HCT116 (cell line): ENCODE data around the gene IGF2R. TPM values are rescaled to one million over a fixed set of nuclear protein-coding genes. Genes with fewer than 3 reads are reported as not detected.

Source experiments
- ATAC-seq: fragments of 200-7000 bp; cut with Tn5 transposase; 2 replicates; pipeline ENCODE4 v1.9.1; 2020; ENCODE audit warnings: mild to moderate bottlenecking, moderate library complexity
- BruUV-seq: library from RNA; stranded (reverse); fragments of 400-500 nt; replicated peaks from 2 replicates; lab custom pipeline; 2021; lab: Mats Ljungman, UMichigan
- CTCF ChIA-PET: fragments of 300-600 bp; sonication (Branson Sonifier 250); formaldehyde crosslinking; loops from one replicate; lab custom pipeline; 2021; ENCODE audit warnings: antibody characterized with exemption; lab: Charles Lee
- POLR2A ChIA-PET: fragments of 300-600, 350-600 bp; sonication (Branson Sonifier 250); formaldehyde crosslinking; loops from one replicate; lab custom pipeline; 2021; ENCODE audit warnings: antibody characterized with exemption; lab: Charles Lee
- RAD21 ChIA-PET, 2 experiments: fragments of 300-600 bp; sonication (Branson Sonifier 250); formaldehyde crosslinking; loops; one replicate each; lab custom pipeline; 2023; ENCODE audit warnings: low total read pairs in 2 of 2; ENCODE audit not compliant: uncharacterized antibody in 2 of 2, unreplicated experiment in 2 of 2, low non-redundant PET in 1 of 2; lab: Charles Lee
- DNase-seq: peaks from one replicate; pipeline ENCODE4 v3.0.0-alpha.2; 2010; ENCODE audit warnings: low read depth, low spot score
- H2AFZ ChIP-seq: fragments of 200-600 bp; shearing (Covaris generic), sonication (generic); 2 replicates; pipeline ENCODE4 v1.6.1; 2017; ENCODE audit warnings: low read depth, mixed run types, mixed read lengths, antibody characterized with exemption, low read length; ENCODE audit not compliant: poor library complexity, severe bottlenecking
- H3K27ac ChIP-seq: 2 replicates; pipeline ENCODE4 v1.5.1; 2012; ENCODE audit warnings: low read depth, low read length
- H3K27me3 ChIP-seq: fragments of 200-600 bp; sonication (generic); 2 replicates; pipeline ENCODE4 v1.6.1; 2016; ENCODE audit warnings: mixed run types, low read length, mixed read lengths; ENCODE audit not compliant: insufficient read depth
- H3K36me3 ChIP-seq, 2 experiments: fragments of 200-500 bp in 1 of 2; fragments of 200-600 bp in 1 of 2; sonication (Bioruptor generic) in 1 of 2; sonication (generic) in 1 of 2; 2 replicates each; pipeline versions ENCODE4 v1.5.1 to v1.6.1; 2014 to 2016; ENCODE audit warnings: low read length in 2 of 2, inconsistent platforms in 1 of 2, mixed read lengths in 1 of 2, mixed run types in 1 of 2; ENCODE audit not compliant: insufficient read depth in 2 of 2, control insufficient read depth in 1 of 2
- H3K4me1 ChIP-seq, 2 experiments: fragments of 200-600 bp in 1 of 2; sonication (generic) in 1 of 2; 2 replicates each; pipeline versions ENCODE4 v1.5.1 to v1.6.1; 2012 to 2017; ENCODE audit warnings: low read length in 2 of 2, inconsistent platforms in 1 of 2, mild to moderate bottlenecking in 1 of 2, mixed read lengths in 1 of 2, mixed run types in 1 of 2, moderate library complexity in 1 of 2; ENCODE audit not compliant: insufficient read depth in 2 of 2, control insufficient read depth in 1 of 2
- H3K4me2 ChIP-seq: fragments of 200-600 bp; sonication (generic); 2 replicates; pipeline ENCODE4 v1.6.1; 2017; ENCODE audit warnings: mixed run types, low read length, mixed read lengths
- H3K4me3 ChIP-seq, 2 experiments: fragments of 200-600 bp in 1 of 2; sonication (generic) in 1 of 2; replicated peaks in 1 of 2; 2 replicates each; pipeline ENCODE4 v1.5.1; 2011 to 2016; ENCODE audit warnings: low read length in 2 of 2, control low read depth in 1 of 2, low read depth in 1 of 2, mild to moderate bottlenecking in 1 of 2, mixed read lengths in 1 of 2, mixed run types in 1 of 2
- H3K79me2 ChIP-seq: fragments of 200-600 bp; sonication (generic); 2 replicates; pipeline ENCODE4 v1.6.1; 2017; ENCODE audit warnings: mild to moderate bottlenecking, mixed run types, low read length, moderate library complexity, mixed read lengths; ENCODE audit not compliant: insufficient read depth
- H3K9ac ChIP-seq: fragments of 200-600 bp; sonication (generic); 2 replicates; pipeline ENCODE4 v1.6.1; 2016; ENCODE audit warnings: low read length, mixed read lengths
- H3K9me2 ChIP-seq: fragments of 200-600 bp; sonication (generic), shearing (Covaris generic); 2 replicates; pipeline ENCODE4 v1.6.1; 2017; ENCODE audit warnings: mixed run types, mild to moderate bottlenecking, moderate library complexity; ENCODE audit not compliant: insufficient read depth
- H3K9me3 ChIP-seq, 2 experiments: fragments of 200-500 bp in 1 of 2; fragments of 200-600 bp in 1 of 2; sonication (Bioruptor generic) in 1 of 2; sonication (generic) in 1 of 2; 2 replicates each; pipeline ENCODE4 v1.6.1; 2014 to 2017; ENCODE audit warnings: low read length in 2 of 2, mixed read lengths in 2 of 2, inconsistent platforms in 1 of 2, low read depth in 1 of 2, mild to moderate bottlenecking in 1 of 2, mixed run types in 1 of 2, moderate library complexity in 1 of 2; ENCODE audit not compliant: control insufficient read depth in 1 of 2, insufficient read depth in 1 of 2
- H4K20me1 ChIP-seq: fragments of 200-600 bp; sonication (generic), shearing (Covaris generic); 2 replicates; pipeline ENCODE4 v1.6.1; 2017; ENCODE audit warnings: mixed run types, mild to moderate bottlenecking, moderate library complexity; ENCODE audit not compliant: insufficient read depth
- CBX3 ChIP-seq: IDR thresholded peaks from 2 replicates; pipeline ENCODE4 v1.6.1; 2012; ENCODE audit warnings: low read depth
- CEBPB ChIP-seq: IDR thresholded peaks from 2 replicates; pipeline ENCODE4 v1.6.1; 2012; ENCODE audit warnings: low read depth
- CTCF ChIP-seq, 3 experiments: fragments of 200-600 bp in 1 of 3; sonication (generic) in 1 of 3; IDR thresholded peaks in 2 of 3; conservative IDR thresholded peaks in 1 of 3; 2 replicates each; pipeline ENCODE4 v1.5.1; 2012 to 2017; ENCODE audit warnings: low read depth in 2 of 3, low read length in 2 of 3, antibody characterized with exemption in 1 of 3, borderline replicate concordance in 1 of 3, control low read depth in 1 of 3, mild to moderate bottlenecking in 1 of 3, mixed read lengths in 1 of 3, mixed run types in 1 of 3, moderate library complexity in 1 of 3; ENCODE audit not compliant: insufficient read depth in 1 of 3
- EGR1 ChIP-seq: IDR thresholded peaks from 2 replicates; pipeline ENCODE4 v1.6.1; 2012; ENCODE audit warnings: low read depth
- ELF1 ChIP-seq: IDR thresholded peaks from 2 replicates; pipeline ENCODE4 v1.6.1; 2012; ENCODE audit warnings: low read depth, borderline replicate concordance
- FOSL1 ChIP-seq: IDR thresholded peaks from 2 replicates; pipeline ENCODE4 v1.6.1; 2012; ENCODE audit warnings: low read depth
- MAX ChIP-seq: IDR thresholded peaks from 2 replicates; pipeline ENCODE4 v1.6.1; 2012
- POLR2AphosphoS5 ChIP-seq: IDR thresholded peaks from 2 replicates; pipeline ENCODE4 v1.6.1; 2011; ENCODE audit warnings: mild to moderate bottlenecking, low read depth, low read length, moderate library complexity
- REST ChIP-seq: IDR thresholded peaks from 2 replicates; pipeline ENCODE4 v1.6.1; 2012; ENCODE audit warnings: low read depth
- SRF ChIP-seq: IDR thresholded peaks from 2 replicates; pipeline ENCODE4 v1.6.1; 2012; ENCODE audit warnings: low read depth
- TCF7L2 ChIP-seq: IDR thresholded peaks from 2 replicates; pipeline ENCODE4 v1.7.0; 2011; ENCODE audit warnings: borderline replicate concordance, inconsistent platforms; ENCODE audit not compliant: insufficient read depth, insufficient read length; ENCODE audit errors: extremely low read depth
- YY1 ChIP-seq: IDR thresholded peaks from 2 replicates; pipeline ENCODE4 v1.6.1; 2011; ENCODE audit warnings: low read length, low read depth, moderate library complexity, mild to moderate bottlenecking; ENCODE audit not compliant: insufficient replicate concordance; ENCODE audit errors: extremely low read depth
- ZNF274 ChIP-seq: fragments of 200-500 bp; sonication (Bioruptor generic); IDR thresholded peaks from 2 replicates; pipeline ENCODE4 v1.6.1; 2014; ENCODE audit warnings: mild to moderate bottlenecking, low read depth, low read length, inconsistent platforms
- intact Hi-C: fragments of 100-400 bp; cut with micrococcal nuclease; formaldehyde crosslinking; loops from 2 replicates; pipeline ENCODE4 v1.10.0; 2022
- total RNA-seq: library from RNA; stranded (reverse); gene quantifications from one replicate; pipeline ENCODE4 v1.2.1, GENCODE V29; 2021; ENCODE audit not compliant: unreplicated experiment

IGF2R gene
- total RNA-seq, 1 experiment from 2014 or later: 37.0 TPM

- TF ChIP-seq REST: no peak
- TF ChIP-seq ELF1: no peak
Measured at GRCh38 chr6:159989492-159990480, 20.9 kb downstream of the IGF2R start (continued).

GRCh38 chr6:159992366-159992765 is 23.5 kb downstream of the IGF2R start:
- no peak overlapping the region for H3K4me3 ChIP-seq
- ChIA-PET POLR2A (no interaction called here), RAD21 (no interaction called here), CTCF (no interaction called here)
- no peaks in the 10 kb centered on the region for H3K9me3 ChIP-seq
- no peaks in the 10 kb centered on the region for H3K9me2 ChIP-seq
- no peak overlapping the region for H2AFZ ChIP-seq
- H4K20me1 ChIP-seq: no peaks in the 10 kb centered on the region
- H3K27ac ChIP-seq: no peak overlapping the region
- ATAC-seq: no peak
- peaks cover 0 to 8% of the 10 kb centered on the region in 2 experiments; a peak in 1 of 4 replicates for H3K4me1 ChIP-seq
- H3K9ac ChIP-seq: no peak overlapping the region
- H3K27me3 ChIP-seq: no peaks in the 10 kb centered on the region
- DNase-seq: no peak
- no TSS peak for BruUV-seq
- no peak overlapping the region for H3K4me2 ChIP-seq
- intact Hi-C loops: no loop called here
- H3K36me3 ChIP-seq: no peaks in the 10 kb centered on the region
- H3K79me2 ChIP-seq: peaks cover 50% of the 10 kb centered on the region
- TF ChIP-seq SRF (no peak), POLR2AphosphoS5 (no peak), CTCF (IDR thresholded peaks at IDR 0.05 in 2 of 3, conservative IDR thresholded peaks at IDR 0.05 in 1 of 3; ENCODE audit: borderline replicate concordance in 1 of 3, insufficient read depth in 1 of 3, low read depth in 2 of 3, low read length in 2 of 3) (no peak), ELF1 (no peak), TCF7L2 (no peak), CEBPB (no peak), FOSL1 (no peak), YY1 (no peak), EGR1 (no peak), MAX (no peak), REST (no peak), ZNF274 (no peak), CBX3 (no peak)
